NT2/D1 (cell line): ENCODE data around the gene TMF1.

Source experiments
- YY1 ChIP-seq: IDR thresholded peaks from 2 replicates; pipeline ENCODE4 v1.6.1; 2011; ENCODE audit not compliant: insufficient read length, insufficient read depth
- ZNF274 ChIP-seq: IDR thresholded peaks from 2 replicates; pipeline ENCODE4 v1.6.1; 2011; ENCODE audit warnings: mild to moderate bottlenecking, low read depth, low read length

GRCh38 chr3:68974711-68975110 is 77.4 kb downstream of the TMF1 start:
- TF ChIP-seq ZNF274 (no peak), YY1 (no peak)
